Measurements from ENCODE around the gene CDON. TPM values are rescaled to one million over a fixed set of nuclear protein-coding genes. Genes with fewer than 3 reads are reported as not detected.

Gene CDON
- total RNA-seq, 2 donors from 2014 or later: 0.59 to 2.1 TPM

DNA sequence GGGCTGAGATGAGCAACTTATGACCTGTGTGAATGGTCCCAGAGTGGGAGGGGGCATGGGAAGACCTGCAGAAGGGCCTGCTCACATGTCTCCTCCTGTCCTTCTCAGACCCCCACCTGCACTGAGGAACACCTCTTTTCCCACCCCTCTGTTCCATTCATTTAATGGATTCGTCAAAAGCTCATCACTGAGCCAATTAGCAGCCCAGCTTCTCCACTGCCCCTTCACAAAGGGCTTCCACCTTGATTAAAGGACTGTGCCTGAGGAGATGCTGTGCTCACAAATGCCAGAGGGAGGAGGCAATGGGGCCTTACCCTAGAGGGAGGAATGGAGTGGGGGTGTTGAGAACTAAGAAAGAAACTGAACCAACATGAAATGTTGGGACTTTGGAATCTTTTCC lies 14.0 kb upstream of the CDON start:
- Mint-ChIP-seq H3K36me3 (no peaks in the 10 kb centered on the region), H3K27ac (no peak overlapping the region), H3K4me3 (no peak overlapping the region), H3K9me3 (no peaks in the 10 kb centered on the region), H3K4me1 (ENCODE audit: low read depth in 2 of 2) (no peaks in the 10 kb centered on the region), H3K27me3 (peaks cover 9 to 21% of the 10 kb centered on the region in 2 donors)
- DNase-seq (ENCODE audit: low spot score): no peak
- no peak for ATAC-seq

- H3K27me3 Mint-ChIP-seq: peaks cover 15 to 26% of the 10 kb centered on the region in 2 donors
- no peak for ATAC-seq
- no peaks in the 10 kb centered on the region for H3K4me1 Mint-ChIP-seq (ENCODE audit: low read depth in 2 of 2)
- no peak overlapping the region for H3K4me3 Mint-ChIP-seq
- no peaks in the 10 kb centered on the region for H3K36me3 Mint-ChIP-seq
- no peak overlapping the region for H3K27ac Mint-ChIP-seq
- DNase-seq (ENCODE audit: low spot score): no peak
- no peaks in the 10 kb centered on the region for H3K9me3 Mint-ChIP-seq
These were observed 10.3 kb upstream of the CDON start for GRCh38 chr11:126072801-126073594.

- Mint-ChIP-seq H3K27ac (no peak overlapping the region), H3K4me1 (ENCODE audit: low read depth in 2 of 2) (no peaks in the 10 kb centered on the region), H3K4me3 (no peak overlapping the region), H3K36me3 (no peaks in the 10 kb centered on the region), H3K27me3 (peaks cover 22 to 28% of the 10 kb centered on the region in 2 donors), H3K9me3 (no peaks in the 10 kb centered on the region)
- DNase-seq (ENCODE audit: low spot score) (no peak), ATAC-seq (no peak)
These were observed 9.6 kb upstream of the CDON start for GRCh38 chr11:126072141-126072741.

DNA sequence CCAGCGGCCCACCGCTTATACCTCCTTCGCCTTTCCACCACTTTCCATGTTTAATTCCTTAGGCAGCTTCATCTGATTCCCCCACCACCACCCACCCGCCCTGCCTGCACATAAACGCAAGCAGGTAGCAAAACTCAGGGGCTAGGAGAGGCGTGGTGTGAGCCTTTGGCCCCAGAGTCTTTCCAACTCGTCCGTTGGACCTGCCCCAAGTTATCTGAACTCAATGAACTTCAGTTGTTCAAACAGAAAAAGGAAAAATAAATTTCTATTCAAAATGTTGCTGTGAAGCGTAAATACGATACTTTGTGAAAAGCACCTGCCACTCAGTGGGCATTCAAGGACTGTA lies 814 bp upstream of the CDON start:
- Mint-ChIP-seq H3K4me1 (ENCODE audit: low read depth in 2 of 2) (peaks cover 5% of the 10 kb centered on the region in 2 donors), H3K27ac (peak overlapping the region; percentile 74 to 81), H3K27me3 (peaks cover 26 to 46% of the 10 kb centered on the region in 2 donors), H3K4me3 (peak overlapping the region; percentile 76), H3K9me3 (no peaks in the 10 kb centered on the region), H3K36me3 (no peaks in the 10 kb centered on the region)
- no peak for ATAC-seq
- DNase-seq (ENCODE audit: low spot score): no peak

- H3K9me3 Mint-ChIP-seq: no peaks in the 10 kb centered on the region
- H3K4me3 Mint-ChIP-seq: peak overlapping the region; percentile 84
- H3K27ac Mint-ChIP-seq: peak overlapping the region; percentile 57 to 60
- H3K4me1 Mint-ChIP-seq (ENCODE audit: low read depth in 2 of 2): peaks cover 5% of the 10 kb centered on the region in 2 donors
- peak; percentile 64 for DNase-seq (ENCODE audit: low spot score)
- ATAC-seq: no peak
- no peaks in the 10 kb centered on the region for H3K36me3 Mint-ChIP-seq
- peaks cover 25 to 50% of the 10 kb centered on the region in 2 donors for H3K27me3 Mint-ChIP-seq
These were observed 673 bp downstream of the CDON start for GRCh38 chr11:126061707-126062678.

- peaks cover 26 to 50% of the 10 kb centered on the region in 2 donors for H3K27me3 Mint-ChIP-seq
- H3K4me3 Mint-ChIP-seq: no peak overlapping the region
These were observed 1.9 kb downstream of the CDON start for GRCh38 chr11:126060757-126061171.

GRCh38 chr11:126059238-126059781 lies 3.4 kb downstream of the CDON start:
- H3K27ac Mint-ChIP-seq: no peak overlapping the region
- DNase-seq (ENCODE audit: low spot score) (no peak), ATAC-seq (no peak)
- H3K9me3 Mint-ChIP-seq: no peaks in the 10 kb centered on the region
- H3K27me3 Mint-ChIP-seq: peaks cover 28 to 46% of the 10 kb centered on the region in 2 donors
- H3K4me1 Mint-ChIP-seq (ENCODE audit: low read depth in 2 of 2): peaks cover 5% of the 10 kb centered on the region in 2 donors
- H3K36me3 Mint-ChIP-seq: no peaks in the 10 kb centered on the region
- no peak overlapping the region for H3K4me3 Mint-ChIP-seq

More at GRCh38 chr11:126060757-126061171, 1.9 kb downstream of the CDON start:
- Mint-ChIP-seq H3K36me3 (no peaks in the 10 kb centered on the region), H3K4me1 (ENCODE audit: low read depth in 2 of 2) (peaks cover 5% of the 10 kb centered on the region in 2 donors), H3K27ac (no peak overlapping the region), H3K9me3 (no peaks in the 10 kb centered on the region)
- DNase-seq (ENCODE audit: low spot score) (no peak), ATAC-seq (no peak)

GRCh38 chr11:126058105-126058874 lies 4.4 kb downstream of the CDON start:
- ATAC-seq (no peak), DNase-seq (ENCODE audit: low spot score) (no peak)
- H3K4me3 Mint-ChIP-seq: no peak overlapping the region
- no peaks in the 10 kb centered on the region for H3K36me3 Mint-ChIP-seq
- no peaks in the 10 kb centered on the region for H3K9me3 Mint-ChIP-seq
- no peak overlapping the region for H3K27ac Mint-ChIP-seq
- peaks cover 5% of the 10 kb centered on the region in 2 donors for H3K4me1 Mint-ChIP-seq (ENCODE audit: low read depth in 2 of 2)
- peaks cover 31 to 49% of the 10 kb centered on the region in 2 donors for H3K27me3 Mint-ChIP-seq

DNA sequence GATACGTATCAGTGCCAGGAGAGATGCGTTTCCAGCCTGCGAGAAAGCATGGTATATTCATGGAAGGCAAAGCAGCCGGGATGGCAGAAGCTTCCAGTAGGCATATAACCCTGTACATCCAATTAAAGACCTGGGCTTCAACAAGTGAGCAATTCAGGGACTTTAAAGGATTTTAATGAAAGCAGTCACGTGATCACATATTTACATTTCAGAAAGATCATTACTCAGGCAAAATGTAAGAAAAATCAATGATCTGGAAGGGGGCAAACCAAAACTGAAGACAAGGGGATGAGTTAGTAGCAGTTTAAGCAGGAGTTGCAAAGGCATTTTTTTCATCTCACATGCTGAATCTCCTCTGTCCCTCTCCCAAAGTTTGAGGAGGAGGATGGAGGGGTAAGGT lies 7.8 kb downstream of the CDON start:
- no peaks in the 10 kb centered on the region for H3K4me1 Mint-ChIP-seq (ENCODE audit: low read depth in 2 of 2)
- no peaks in the 10 kb centered on the region for H3K9me3 Mint-ChIP-seq
- peaks cover 30 to 50% of the 10 kb centered on the region in 2 donors for H3K27me3 Mint-ChIP-seq
- no peaks in the 10 kb centered on the region for H3K36me3 Mint-ChIP-seq
- no peak overlapping the region for H3K4me3 Mint-ChIP-seq
- DNase-seq (ENCODE audit: low spot score) (no peak), ATAC-seq (no peak)
- H3K27ac Mint-ChIP-seq: no peak overlapping the region

- H3K36me3 Mint-ChIP-seq: no peaks in the 10 kb centered on the region
- H3K27me3 Mint-ChIP-seq: peaks cover 32 to 50% of the 10 kb centered on the region in 2 donors
- H3K4me1 Mint-ChIP-seq (ENCODE audit: low read depth in 2 of 2): no peaks in the 10 kb centered on the region
- no peak overlapping the region for H3K27ac Mint-ChIP-seq
- H3K4me3 Mint-ChIP-seq: no peak overlapping the region
- no peaks in the 10 kb centered on the region for H3K9me3 Mint-ChIP-seq
- no peak for ATAC-seq
- DNase-seq (ENCODE audit: low spot score): no peak
These were observed 8.3 kb downstream of the CDON start for GRCh38 chr11:126054408-126054807.

GRCh38 chr11:126053415-126054286 lies 9.0 kb downstream of the CDON start:
- Mint-ChIP-seq H3K27ac (no peak overlapping the region), H3K27me3 (peaks cover 31 to 48% of the 10 kb centered on the region in 2 donors), H3K4me3 (no peak overlapping the region), H3K4me1 (ENCODE audit: low read depth in 2 of 2) (no peaks in the 10 kb centered on the region), H3K9me3 (no peaks in the 10 kb centered on the region), H3K36me3 (no peaks in the 10 kb centered on the region)
- ATAC-seq: no peak
- DNase-seq (ENCODE audit: low spot score): no peak

- no peak overlapping the region for H3K27ac Mint-ChIP-seq
- no peak for ATAC-seq
These were observed 11.5 kb downstream of the CDON start for GRCh38 chr11:126051117-126051516.

More at GRCh38 chr11:126051117-126051516, 11.5 kb downstream of the CDON start:
- no peak for DNase-seq (ENCODE audit: low spot score)
- Mint-ChIP-seq H3K27me3 (peaks cover 25 to 47% of the 10 kb centered on the region in 2 donors), H3K4me1 (ENCODE audit: low read depth in 2 of 2) (no peaks in the 10 kb centered on the region), H3K4me3 (no peak overlapping the region), H3K36me3 (no peaks in the 10 kb centered on the region), H3K9me3 (no peaks in the 10 kb centered on the region)
